Small intestine (tissue), 7 donors: ENCODE results near the gene APOA4. TPM values are rescaled to one million over a fixed set of nuclear protein-coding genes. Genes with fewer than 3 reads are reported as not detected.
A peak's percentile ranks its signal among the peaks of the same experiment; 100 is the strongest.

ENCODE experiments used
- DNase-seq, 2 donors: peaks; one replicate each; pipeline versions ENCODE4 v3.0.0 to v3.0.0-alpha.2; 2013
- FAIRE-seq: peaks from 2 replicates; lab custom pipeline; 2012; peaks lifted over from hg19 to GRCh38; lab: Jason Lieb, UNC
- H3K27ac ChIP-seq, 3 donors: one replicate each; pipeline ENCODE4 v1.5.1; 2013; ENCODE audit warnings: low read length in 2 of 3, mild to moderate bottlenecking in 2 of 3, control low read depth in 1 of 3, inconsistent platforms in 1 of 3, low read depth in 1 of 3, moderate library complexity in 1 of 3
- H3K27me3 ChIP-seq, 3 donors: one replicate each; pipeline ENCODE4 v1.6.1; 2013; ENCODE audit warnings: low read length in 3 of 3, inconsistent platforms in 1 of 3; ENCODE audit not compliant: control insufficient read depth in 3 of 3, insufficient read depth in 3 of 3
- H3K36me3 ChIP-seq, 3 donors: one replicate each; pipeline ENCODE4 v1.6.1; 2013; ENCODE audit warnings: low read length in 3 of 3, inconsistent platforms in 1 of 3, low read depth in 1 of 3, mild to moderate bottlenecking in 1 of 3, moderate library complexity in 1 of 3; ENCODE audit not compliant: control insufficient read depth in 3 of 3, insufficient read depth in 2 of 3
- H3K4me1 ChIP-seq, 3 donors: one replicate each; pipeline ENCODE4 v1.6.1; 2013; ENCODE audit warnings: low read length in 2 of 3, inconsistent platforms in 1 of 3, low read depth in 1 of 3, mild to moderate bottlenecking in 1 of 3, moderate library complexity in 1 of 3; ENCODE audit not compliant: control insufficient read depth in 3 of 3, insufficient read depth in 2 of 3
- H3K4me3 ChIP-seq, 3 donors: one replicate each; pipeline ENCODE4 v1.5.1; 2013; ENCODE audit warnings: low read length in 3 of 3, control low read depth in 1 of 3, inconsistent platforms in 1 of 3, low read depth in 1 of 3, mild to moderate bottlenecking in 1 of 3, moderate library complexity in 1 of 3
- H3K9me3 ChIP-seq, 2 donors: one replicate each; pipeline ENCODE4 v1.6.1; 2013; ENCODE audit warnings: low read depth in 1 of 2, low read length in 1 of 2; ENCODE audit not compliant: control insufficient read depth in 2 of 2, insufficient read depth in 1 of 2
- WGBS, 3 donors: extraction: QIAGEN DNeasy Blood & Tissue Kit; methylation state at CpG; one replicate each; pipeline ENCODE4 v1.1.7; 2013; 5-methylcytosine and 5-hydroxymethylcytosine counted together
- polyA plus RNA-seq, 4 donors: library from polyadenylated mRNA; stranded (reverse) in 3 of 4; unstranded in 1 of 4; fragments of 200-250 nt in 3 of 4; fragments of 120-200 nt in 1 of 4; gene quantifications; one replicate each; pipeline versions ENCODE4 v1.2.1 to v1.2.3, GENCODE V29; 2013
- donor health status: healthy with polysubstance abuse.
- donor health status: control.
- donor health status: control.
- donor health status: Bipolar disorder and iron deficiency.
- donor health status: healthy.

APOA4 gene
- polyA plus RNA-seq, 4 donors, result 338 to 9,049 (median 4,672) TPM

- Histone ChIP-seq H3K36me3 (peaks cover 12 to 34% (median 20%) of the 10 kb centered on the region in 3 donors), H3K9me3 (no peaks in the 10 kb centered on the region), H3K27me3 (no peaks in the 10 kb centered on the region), H3K27ac (peak overlapping the region in 1 of 3 donors; percentile 92), H3K4me3 (peak overlapping the region; percentile 86 to 89 (median 87)), H3K4me1 (peaks cover 6 to 28% (median 6%) of the 10 kb centered on the region in 3 donors)
- WGBS, 3 donors, result 42 to 62% (median 47%) methylated on average over 5 of the region's 5 CpGs
- DNase-seq (no peak), FAIRE-seq (no peak)
These were observed 36.1 kb downstream of the APOA4 start for GRCh38 chr11:116786966-116787365.

GRCh38 chr11:116786326-116786725 lies 36.8 kb downstream of the APOA4 start:
- FAIRE-seq (no peak), DNase-seq (no peak)
- 68 to 86% (median 73%) methylated on average over 2 of the region's 2 CpGs for WGBS, 3 donors
- Histone ChIP-seq H3K4me1 (peaks cover 4 to 22% (median 6%) of the 10 kb centered on the region in 3 donors), H3K9me3 (no peaks in the 10 kb centered on the region), H3K27me3 (no peaks in the 10 kb centered on the region), H3K27ac (no peak overlapping the region), H3K4me3 (no peak overlapping the region), H3K36me3 (peaks cover 14 to 36% (median 21%) of the 10 kb centered on the region in 3 donors)

GRCh38 chr11:116782728-116783127 lies 40.4 kb downstream of the APOA4 start:
- no peak overlapping the region for H3K27ac ChIP-seq
- FAIRE-seq, result no peak
- no peaks in the 10 kb centered on the region for H3K9me3 ChIP-seq
- WGBS, 3 donors, result 77 to 85% (median 80%) methylated on average over 4 of the region's 4 CpGs
- no peak for DNase-seq
- no peaks in the 10 kb centered on the region for H3K27me3 ChIP-seq
- peaks cover 17 to 51% (median 39%) of the 10 kb centered on the region in 3 donors for H3K36me3 ChIP-seq
- no peak overlapping the region for H3K4me3 ChIP-seq
- H3K4me1 ChIP-seq, result peaks cover 4 to 8% (median 6%) of the 10 kb centered on the region in 3 donors

DNA sequence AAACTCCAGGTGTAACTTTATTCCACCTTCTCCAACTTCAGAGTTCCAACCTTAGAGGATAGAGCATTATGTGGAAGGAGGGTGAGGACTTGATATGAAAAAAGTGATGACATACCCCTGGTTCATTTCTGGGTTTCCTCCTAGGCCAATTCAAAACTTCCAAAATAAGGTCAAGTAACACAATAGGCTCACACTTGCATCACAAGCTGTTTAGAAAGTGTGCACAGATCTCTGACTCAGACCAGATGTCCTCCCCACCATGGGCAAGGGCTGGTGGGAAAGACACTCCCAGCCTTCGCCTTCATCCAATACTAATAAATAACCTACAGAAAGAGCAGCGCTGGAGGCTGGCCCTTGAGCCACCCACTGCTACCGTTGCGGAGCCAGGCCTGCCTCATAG lies 44.5 kb downstream of the APOA4 start:
- Histone ChIP-seq H3K4me1 (no peaks in the 10 kb centered on the region), H3K36me3 (peaks cover 6 to 36% (median 25%) of the 10 kb centered on the region in 3 donors), H3K27me3 (no peaks in the 10 kb centered on the region), H3K4me3 (no peak overlapping the region), H3K27ac (no peak overlapping the region), H3K9me3 (no peaks in the 10 kb centered on the region)
- FAIRE-seq (no peak), DNase-seq (no peak)
- 94 to 100% (median 95%) methylated on average over 4 of the region's 4 CpGs for WGBS, 3 donors

- Histone ChIP-seq H3K27me3 (no peaks in the 10 kb centered on the region), H3K27ac (no peak overlapping the region), H3K9me3 (no peaks in the 10 kb centered on the region), H3K36me3 (peaks cover 6 to 25% (median 19%) of the 10 kb centered on the region in 3 donors), H3K4me1 (no peaks in the 10 kb centered on the region), H3K4me3 (no peak overlapping the region)
- DNase-seq, result no peak
- FAIRE-seq, result no peak
- WGBS, 3 donors, result 80 to 82% (median 82%) methylated on average over 7 of the region's 7 CpGs
These were observed 46.0 kb downstream of the APOA4 start for GRCh38 chr11:116777056-116777455.

DNA sequence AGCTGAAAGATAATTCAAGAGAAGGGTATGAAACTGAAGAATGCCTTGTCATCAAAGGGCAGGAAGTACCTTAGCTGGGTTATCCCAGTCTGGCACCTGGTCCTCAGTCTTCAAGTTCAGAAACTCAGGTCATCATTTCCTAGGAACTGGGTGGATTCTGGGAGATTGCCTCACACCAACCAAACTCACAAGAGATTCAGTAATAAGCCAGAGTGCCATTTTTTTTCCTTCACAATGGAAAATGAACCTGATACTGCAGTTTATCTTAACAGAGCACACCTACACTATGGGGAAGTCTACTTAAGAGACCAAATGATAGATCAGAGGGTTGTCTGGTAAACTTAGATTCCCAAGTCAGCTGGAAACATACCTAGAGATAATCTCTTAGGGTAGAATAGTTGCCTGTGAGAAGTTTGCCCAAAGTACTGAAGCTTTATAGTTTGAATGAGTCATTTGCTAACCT lies 46.6 kb downstream of the APOA4 start:
- no peak overlapping the region for H3K27ac ChIP-seq
- H3K36me3 ChIP-seq, result peaks cover 3 to 23% (median 17%) of the 10 kb centered on the region in 3 donors
- H3K9me3 ChIP-seq, result no peaks in the 10 kb centered on the region
- DNase-seq, result no peak
- H3K27me3 ChIP-seq, result no peaks in the 10 kb centered on the region
- peaks cover 0 to 5% (median 0%) of the 10 kb centered on the region in 3 donors for H3K4me1 ChIP-seq
- no peak for FAIRE-seq
- no peak overlapping the region for H3K4me3 ChIP-seq

DNA sequence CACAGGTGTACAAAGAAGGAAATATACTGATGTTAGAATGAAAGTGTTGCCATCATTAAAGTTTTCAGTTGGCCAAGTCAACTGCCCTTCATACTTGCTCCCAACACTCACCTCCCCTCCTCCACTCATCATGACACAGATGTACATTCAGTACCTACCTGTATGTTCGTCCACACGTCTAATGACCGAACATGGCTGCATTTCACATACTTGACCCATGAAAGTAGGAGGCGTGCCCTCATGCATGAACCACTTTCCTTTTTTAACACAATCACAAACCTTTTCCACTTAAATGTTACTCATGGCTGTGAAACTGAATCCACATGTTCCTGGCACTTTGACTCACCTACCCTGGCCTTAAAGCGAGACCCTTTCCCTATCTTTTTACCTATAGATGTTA lies 47.1 kb downstream of the APOA4 start:
- peaks cover 3 to 23% (median 15%) of the 10 kb centered on the region in 3 donors for H3K36me3 ChIP-seq
- H3K27me3 ChIP-seq, result no peaks in the 10 kb centered on the region
- H3K27ac ChIP-seq, result no peak overlapping the region
- DNase-seq (no peak), FAIRE-seq (no peak)
- no peak overlapping the region for H3K4me3 ChIP-seq
- H3K9me3 ChIP-seq, result no peaks in the 10 kb centered on the region
- H3K4me1 ChIP-seq, result peaks cover 0 to 6% (median 0%) of the 10 kb centered on the region in 3 donors
- 88 to 98% (median 94%) methylated on average over 5 of the region's 5 CpGs for WGBS, 3 donors

DNA sequence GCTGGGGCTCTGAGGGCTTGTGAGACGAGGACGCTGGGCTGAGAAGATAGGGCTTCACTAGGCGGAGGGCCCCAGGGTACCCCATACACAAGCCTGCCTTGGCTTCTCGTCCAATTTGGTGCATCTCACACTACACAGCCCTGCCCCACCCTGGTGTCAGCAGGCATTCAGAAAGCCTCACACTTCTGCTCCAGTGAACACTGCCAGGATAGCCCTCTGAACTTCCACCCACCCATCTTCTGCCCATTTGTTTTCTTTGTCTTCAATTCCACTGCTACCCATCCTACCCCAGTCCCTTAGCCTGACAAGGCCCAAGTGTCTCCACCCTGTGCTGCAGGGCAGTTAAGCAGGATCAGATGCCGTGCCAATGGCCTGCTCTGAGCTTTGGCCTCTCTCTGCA lies 48.4 kb downstream of the APOA4 start:
- WGBS, 3 donors, result 83 to 88% (median 83%) methylated on average over 5 of the region's 5 CpGs
- DNase-seq (no peak), FAIRE-seq (no peak)
- no peak overlapping the region for H3K27ac ChIP-seq
- H3K4me1 ChIP-seq, result peaks cover 0 to 6% (median 0%) of the 10 kb centered on the region in 3 donors
- H3K9me3 ChIP-seq, result no peaks in the 10 kb centered on the region
- no peak overlapping the region for H3K4me3 ChIP-seq
- peaks cover 0 to 16% (median 10%) of the 10 kb centered on the region in 3 donors for H3K36me3 ChIP-seq
- H3K27me3 ChIP-seq, result no peaks in the 10 kb centered on the region
